H1 (cell line): ENCODE results near the gene PRKAR2A. TPM values are rescaled to one million over a fixed set of nuclear protein-coding genes. Genes with fewer than 3 reads are reported as not detected.

Experiments used
- HDAC2 ChIP-seq, 2 experiments: fragments of 300-600 bp in 1 of 2; sonication (generic) in 1 of 2; IDR thresholded peaks; 2 replicates each; pipeline ENCODE4 v1.6.1; 2011 to 2012; ENCODE audit warnings: low read depth in 2 of 2, low read length in 2 of 2, mild to moderate bottlenecking in 2 of 2, moderate library complexity in 2 of 2, borderline replicate concordance in 1 of 2, inconsistent platforms in 1 of 2
- MAFK ChIP-seq: IDR thresholded peaks from 2 replicates; pipeline ENCODE4 v1.6.1; 2012; ENCODE audit warnings: low read depth, mild to moderate bottlenecking, improper control_type of control experiment, low read length
- polyA plus RNA-seq, 7 experiments: library from polyadenylated mRNA; depleted of rRNA in 3 of 7; stranded (reverse) in 5 of 7; unstranded in 2 of 7; fragments of >200 nt in 5 of 7; fragments of 200-250 nt in 2 of 7; gene quantifications; 1 replicate in 5 of 7; 2 replicates in 1 of 7; 4 replicates in 1 of 7; pipeline versions ENCODE4 v1.2.1 to v1.2.3, GENCODE V29; 2011 to 2013; ENCODE audit warnings: missing spikeins in 2 of 7, mixed read lengths in 2 of 7
- total RNA-seq: library from RNA; stranded (reverse); fragmentation: NEBNext Ultra II Directional; extraction: Animal tissue kit (Norgen Biotek cat#: 25700); gene quantifications from 2 replicates; pipeline ENCODE4 v1.2.1, GENCODE V29; 2021
- TF ChIP-seq, protein P1 (sequence below): IDR thresholded peaks from 2 replicates; pipeline ENCODE4 v1.6.1; 2011; ENCODE audit warnings: low read length, improper control_type of control experiment

The PRKAR2A gene
- total and polyA plus RNA-seq, 2 of the 8 experiments (the other 6 are each of a cell fraction or from before 2014, with no cell fraction given) = 6.3 to 42.4 TPM

DNA sequence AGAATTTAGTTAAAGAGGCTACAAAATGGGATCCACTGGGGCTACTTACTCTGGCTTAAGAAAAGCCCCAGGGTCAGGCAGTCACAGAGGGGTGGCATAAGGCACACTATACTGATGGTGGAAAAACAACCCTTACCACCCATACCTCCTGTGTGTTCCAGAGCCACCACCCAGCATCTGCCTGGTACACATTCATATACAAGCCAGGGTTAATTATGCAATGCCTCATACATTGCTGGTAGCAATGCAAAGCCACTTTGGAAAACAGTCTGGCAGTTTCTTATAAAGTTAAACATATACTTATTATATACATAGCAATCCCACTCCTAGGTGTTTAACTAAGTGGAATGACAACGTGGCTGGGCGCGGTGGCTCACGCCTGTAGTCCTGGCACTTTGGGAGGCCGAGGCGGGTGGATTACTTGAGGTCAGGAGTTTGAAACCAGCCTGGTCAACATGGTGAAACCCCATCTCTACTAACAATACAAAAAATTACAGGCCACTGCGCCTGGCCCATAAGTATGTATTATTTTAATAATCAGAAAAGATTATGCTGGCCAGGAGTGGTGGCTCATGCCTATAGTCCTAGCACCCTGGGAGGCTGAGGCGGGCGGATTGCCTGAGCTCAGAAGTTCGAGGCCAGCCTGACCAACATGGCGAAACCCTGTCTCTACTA is 146.8 kb downstream of the PRKAR2A start (continued):
- TF ChIP-seq HDAC2 (IDR thresholded peaks at IDR 0.05; ENCODE audit: borderline replicate concordance in 1 of 2, low read depth in 2 of 2, low read length in 2 of 2) (no peak), MAFK (no peak)
- TF ChIP-seq, protein P1, sequence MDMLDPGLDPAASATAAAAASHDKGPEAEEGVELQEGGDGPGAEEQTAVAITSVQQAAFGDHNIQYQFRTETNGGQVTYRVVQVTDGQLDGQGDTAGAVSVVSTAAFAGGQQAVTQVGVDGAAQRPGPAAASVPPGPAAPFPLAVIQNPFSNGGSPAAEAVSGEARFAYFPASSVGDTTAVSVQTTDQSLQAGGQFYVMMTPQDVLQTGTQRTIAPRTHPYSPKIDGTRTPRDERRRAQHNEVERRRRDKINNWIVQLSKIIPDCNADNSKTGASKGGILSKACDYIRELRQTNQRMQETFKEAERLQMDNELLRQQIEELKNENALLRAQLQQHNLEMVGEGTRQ = no peak
